HG02610 (cell line): ENCODE results near the gene MICAL1.
"Not testable (repeated sequence)": the region's sequence is repeated elsewhere in the genome, so short reads cannot be mapped to it uniquely, and the experiment has no call there.

Experiments
- ATAC-seq: cut with Tn5 transposase; IDR thresholded peaks from one replicate; pipeline ENCODE4 v1.9.1; 2021; ENCODE audit warnings: mild to moderate bottlenecking, moderate library complexity; ENCODE audit not compliant: unreplicated experiment

The MICAL1 gene

DNA sequence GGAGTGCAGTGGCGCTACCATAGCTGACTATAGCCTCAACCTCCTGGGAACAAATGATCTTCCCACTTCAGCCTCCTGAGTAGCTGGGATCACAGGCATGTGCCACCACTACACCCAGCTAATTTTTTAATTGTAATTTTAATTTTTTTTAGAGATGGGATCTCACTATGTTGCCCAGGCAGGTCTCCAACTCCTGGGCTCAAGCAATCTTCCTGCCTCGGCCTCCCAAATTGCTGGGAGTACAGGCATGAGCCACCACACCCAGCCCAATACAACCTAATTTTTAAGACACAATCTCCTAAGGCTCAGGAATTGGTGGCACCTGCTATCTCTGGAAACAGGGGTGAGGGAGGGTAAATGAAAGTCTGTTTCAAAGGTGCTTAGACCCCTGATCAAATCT, 21.6 kb upstream of the MICAL1 start:
- ATAC-seq, result no peak

DNA sequence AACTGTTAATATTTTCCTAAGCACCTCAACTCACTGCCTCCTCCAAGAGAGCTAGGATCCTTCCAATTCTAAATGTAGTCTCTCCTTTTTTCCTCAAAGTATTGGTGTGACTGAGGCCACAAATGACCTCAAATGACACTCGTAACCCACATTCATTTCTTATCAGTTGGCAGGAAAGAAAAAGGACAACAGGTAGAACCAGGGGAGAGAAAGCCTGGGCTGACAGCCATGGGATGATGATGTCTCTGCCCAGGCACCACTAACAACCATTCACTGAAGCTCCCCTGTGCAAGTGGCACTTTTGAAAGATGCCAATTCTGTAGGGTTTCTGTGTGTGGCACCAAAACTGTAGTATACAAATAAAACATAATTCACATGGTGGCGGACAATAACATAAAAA, 20.1 kb upstream of the MICAL1 start:
- ATAC-seq, result no peak

- no peak for ATAC-seq
Observed at GRCh38 chr6:109474995-109475394, 19.4 kb upstream of the MICAL1 start.

- ATAC-seq, result no peak
Observed at GRCh38 chr6:109473120-109473519, 17.5 kb upstream of the MICAL1 start.

GRCh38 chr6:109472132-109472995, 16.8 kb upstream of the MICAL1 start:
- peak; percentile 56 for ATAC-seq

DNA sequence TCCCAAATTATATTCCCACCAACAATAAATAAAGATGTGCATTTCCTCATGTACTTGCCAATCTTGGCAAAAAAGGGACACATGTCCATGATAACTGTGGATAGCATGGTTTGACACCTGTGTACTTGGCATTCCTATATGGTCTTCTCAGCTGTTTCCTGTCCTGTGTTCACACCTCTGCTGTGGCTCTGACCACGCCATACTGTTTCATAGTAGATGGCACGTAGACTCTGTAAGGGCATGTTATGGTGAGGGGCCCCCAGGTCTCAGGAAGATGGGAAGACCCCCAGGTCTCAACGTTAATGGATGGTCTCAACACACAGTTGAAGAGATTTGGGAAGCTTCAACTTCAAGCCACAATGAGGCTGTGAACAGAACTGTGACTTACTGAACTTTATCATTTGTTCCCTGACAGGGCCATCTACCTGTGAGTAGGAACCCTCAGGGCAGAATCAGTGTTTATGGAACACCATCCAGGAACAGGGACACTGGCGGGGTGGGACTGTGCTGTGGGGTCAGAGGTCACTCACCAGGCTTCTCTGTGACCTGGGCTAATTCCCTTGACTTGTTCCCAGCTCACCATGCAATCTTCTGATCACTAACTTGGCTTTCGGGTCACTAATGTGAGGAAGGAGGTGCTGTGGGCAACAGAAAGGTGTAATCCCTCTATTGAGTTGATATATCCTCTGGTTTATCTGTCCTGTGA, 15.7 kb upstream of the MICAL1 start:
- no peak for ATAC-seq

GRCh38 chr6:109469591-109470189, 14.1 kb upstream of the MICAL1 start:
- ATAC-seq, result no peak

- ATAC-seq, result no peak
Observed at GRCh38 chr6:109467696-109468095, 12.1 kb upstream of the MICAL1 start.

DNA sequence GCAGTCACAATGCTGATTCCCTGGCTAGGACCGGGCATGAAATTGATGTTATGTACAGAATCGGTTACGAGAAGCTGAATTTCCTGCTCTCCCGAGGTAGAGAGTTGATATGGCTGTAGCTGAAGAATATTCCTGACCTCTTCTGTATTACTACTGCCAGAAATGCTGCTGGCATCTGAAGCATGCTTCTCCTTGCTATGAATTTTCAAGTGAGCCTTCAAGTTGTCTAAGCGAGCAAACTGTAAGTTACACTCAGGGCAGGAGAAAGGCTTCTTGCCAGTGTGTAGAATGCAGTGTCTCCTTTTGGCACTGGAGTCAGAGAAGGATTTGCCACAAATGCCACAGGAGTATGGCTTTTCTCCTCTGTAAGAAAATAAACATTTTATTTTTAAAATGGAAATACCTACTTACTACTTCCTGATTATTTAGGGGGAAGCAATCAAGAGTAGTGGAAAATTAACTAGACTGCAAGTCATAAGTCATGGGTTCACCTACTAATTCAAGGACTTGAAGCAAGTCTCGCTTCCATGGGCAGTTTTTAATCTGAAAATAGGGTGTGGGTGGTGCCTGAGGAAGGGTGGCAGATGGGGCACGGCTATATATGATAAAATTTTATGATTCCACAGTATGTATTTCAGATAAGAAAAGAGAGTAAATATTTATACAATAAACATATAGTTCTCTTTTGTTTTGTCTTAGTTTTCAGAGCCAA, 10.8 kb upstream of the MICAL1 start:
- no peak for ATAC-seq

DNA sequence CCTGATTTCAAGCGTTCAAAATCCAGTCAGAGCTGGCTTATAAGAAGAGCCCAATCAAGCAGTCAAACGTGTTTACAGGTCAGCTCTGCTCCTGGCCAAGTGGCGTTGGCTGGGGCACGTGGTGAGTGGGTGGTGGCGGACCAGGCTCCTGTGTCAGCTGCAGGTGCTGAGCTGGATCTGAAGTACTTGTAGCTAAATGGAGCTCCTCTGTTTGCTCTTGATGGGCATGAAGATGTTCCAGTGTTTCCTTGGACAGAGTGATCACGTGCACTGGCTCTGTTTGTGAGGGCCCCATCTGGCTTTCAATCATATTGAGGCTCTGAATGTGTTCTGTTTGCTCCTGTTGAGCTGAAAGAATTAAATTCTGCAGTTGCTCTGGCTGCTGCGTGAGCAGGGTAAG, 10.2 kb upstream of the MICAL1 start:
- no peak for ATAC-seq

- no peak for ATAC-seq
Observed at GRCh38 chr6:109461733-109462526, 6.4 kb upstream of the MICAL1 start.

GRCh38 chr6:109461205-109461604, 5.6 kb upstream of the MICAL1 start:
- not testable (repeated sequence) for ATAC-seq

DNA sequence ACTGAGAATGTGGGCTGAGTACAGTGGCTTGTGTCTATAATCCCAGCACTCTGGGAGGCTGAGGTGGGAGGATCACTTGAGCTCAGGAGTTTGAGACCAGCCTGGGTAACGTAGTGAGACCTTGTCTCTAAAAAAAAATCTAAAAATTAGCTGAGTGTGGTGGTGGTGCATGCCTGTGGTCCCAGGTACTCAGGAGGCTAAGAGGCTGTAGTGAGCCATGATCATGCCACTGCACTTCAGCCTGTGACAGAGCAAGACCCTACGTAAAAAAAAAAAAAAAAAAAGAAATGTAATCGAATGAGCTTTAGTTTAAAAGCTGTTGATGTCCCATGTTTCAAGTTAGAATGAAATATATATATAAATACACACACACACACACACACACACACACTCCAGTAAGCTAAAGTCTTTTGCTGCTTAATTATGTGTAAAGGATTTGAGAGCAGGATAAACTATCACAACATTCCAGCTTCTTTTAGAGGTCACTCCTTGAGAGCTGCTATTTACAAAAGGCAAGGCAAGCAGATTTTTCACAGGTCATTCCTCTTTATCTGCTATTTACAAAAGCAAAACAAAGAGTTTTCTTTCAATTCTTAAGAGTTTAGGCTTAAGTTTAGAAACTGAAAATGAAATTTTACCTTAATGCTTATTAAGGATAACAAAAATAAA, 4.7 kb upstream of the MICAL1 start:
- no peak for ATAC-seq

DNA sequence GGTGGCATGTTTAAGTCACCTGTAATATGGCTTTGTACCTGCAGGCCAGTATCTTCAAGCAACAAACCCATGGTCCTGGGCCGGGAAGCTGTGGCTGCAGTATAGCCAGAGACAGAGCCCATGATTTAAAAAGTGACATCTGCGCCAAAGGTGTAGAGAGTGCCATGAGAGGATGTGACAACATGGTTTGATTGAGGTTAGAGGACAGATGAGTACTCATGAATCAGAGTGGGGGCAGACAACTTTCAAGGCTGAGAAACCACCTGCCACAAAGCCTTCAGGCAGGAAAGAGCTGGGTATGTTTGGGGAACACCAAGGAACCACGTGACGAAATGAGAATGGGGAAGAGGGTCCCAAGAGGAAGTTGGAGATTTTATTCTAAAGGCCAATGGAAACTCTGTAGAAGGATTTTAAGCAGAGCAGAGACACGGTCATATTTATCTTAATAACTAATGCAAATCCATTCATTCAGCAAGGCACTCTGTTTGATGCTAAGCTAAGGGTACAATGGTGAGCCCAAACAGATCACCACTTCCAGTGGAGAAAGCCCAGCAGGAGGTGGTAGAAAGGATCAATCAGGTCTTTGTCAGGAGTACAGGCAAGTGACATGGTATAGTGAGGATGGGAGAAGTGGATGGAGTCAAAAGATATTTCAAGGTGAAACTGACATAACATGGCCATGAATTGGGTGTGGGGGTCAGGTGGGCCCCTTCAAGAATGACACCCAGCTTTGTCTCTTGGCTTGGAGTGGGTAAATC, 3.4 kb upstream of the MICAL1 start:
- peak; percentile 34 for ATAC-seq

DNA sequence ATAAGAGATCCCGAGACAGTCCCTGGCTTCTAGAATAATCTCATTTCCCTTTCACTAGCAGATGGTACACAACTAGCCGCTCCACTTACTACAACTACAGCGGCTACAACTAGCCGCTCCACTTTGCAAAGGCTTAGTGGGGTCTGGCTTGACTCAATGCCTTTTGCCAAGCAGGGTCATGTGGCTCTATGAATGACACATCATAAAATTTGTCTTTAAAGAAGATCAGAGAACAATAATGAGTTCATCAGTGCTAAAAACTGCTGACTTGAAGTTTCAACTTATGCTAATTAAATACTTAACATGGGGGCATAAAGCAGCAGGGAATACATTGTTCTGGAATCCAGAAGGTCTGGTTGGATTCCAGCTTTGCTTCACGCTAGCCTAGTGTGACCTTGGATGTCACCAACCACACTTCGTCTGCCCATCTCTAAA, 2.0 kb upstream of the MICAL1 start:
- no peak for ATAC-seq

DNA sequence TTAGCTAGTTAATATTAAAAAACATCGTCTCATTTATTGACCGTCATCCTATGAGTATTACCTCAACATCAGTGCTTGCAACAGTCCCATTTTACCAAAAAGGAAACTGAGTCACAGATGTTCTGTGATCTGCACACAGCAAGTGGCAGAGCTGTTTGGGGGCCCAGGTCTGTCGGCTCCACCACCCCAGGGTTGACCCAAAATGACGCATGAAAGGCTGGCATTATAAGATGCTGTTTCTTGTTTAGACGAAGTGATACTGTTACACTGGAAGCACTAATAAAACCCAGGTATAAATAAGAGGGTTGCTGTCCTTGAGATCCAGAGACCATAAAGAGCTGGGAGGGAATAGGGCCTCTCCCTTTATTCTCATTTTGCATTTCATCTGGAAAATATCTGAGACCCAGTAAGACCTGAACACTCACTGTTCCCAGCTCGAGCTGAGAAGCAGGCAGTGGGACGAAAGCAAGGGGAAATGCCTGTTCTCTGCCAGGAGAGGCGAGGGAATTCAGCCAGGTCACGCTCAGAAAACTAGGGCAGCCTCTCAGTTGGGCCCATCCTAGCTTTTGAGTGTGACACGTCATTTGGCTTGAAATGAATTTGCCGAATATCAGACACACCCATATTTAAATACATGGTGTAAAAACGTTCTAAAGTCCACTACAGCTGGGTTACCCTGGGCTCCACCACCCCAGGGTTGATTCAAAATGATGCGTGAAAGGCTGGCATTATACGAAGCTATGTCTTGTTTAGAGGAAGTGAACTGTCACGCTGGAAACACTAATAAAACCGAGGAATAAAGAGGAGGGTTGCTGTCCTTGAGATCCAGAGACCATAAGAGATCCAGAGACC, 1.4 kb upstream of the MICAL1 start:
- no peak for ATAC-seq

GRCh38 chr6:109456111-109456583, 575 bp upstream of the MICAL1 start:
- peak; percentile 0 for ATAC-seq
